ENCODE data around the gene PRR33. TPM values are rescaled to one million over a fixed set of nuclear protein-coding genes. Genes with fewer than 3 reads are reported as not detected.

The PRR33 gene
- total RNA-seq, 1 experiment from 2014 or later, result not detected

DNA sequence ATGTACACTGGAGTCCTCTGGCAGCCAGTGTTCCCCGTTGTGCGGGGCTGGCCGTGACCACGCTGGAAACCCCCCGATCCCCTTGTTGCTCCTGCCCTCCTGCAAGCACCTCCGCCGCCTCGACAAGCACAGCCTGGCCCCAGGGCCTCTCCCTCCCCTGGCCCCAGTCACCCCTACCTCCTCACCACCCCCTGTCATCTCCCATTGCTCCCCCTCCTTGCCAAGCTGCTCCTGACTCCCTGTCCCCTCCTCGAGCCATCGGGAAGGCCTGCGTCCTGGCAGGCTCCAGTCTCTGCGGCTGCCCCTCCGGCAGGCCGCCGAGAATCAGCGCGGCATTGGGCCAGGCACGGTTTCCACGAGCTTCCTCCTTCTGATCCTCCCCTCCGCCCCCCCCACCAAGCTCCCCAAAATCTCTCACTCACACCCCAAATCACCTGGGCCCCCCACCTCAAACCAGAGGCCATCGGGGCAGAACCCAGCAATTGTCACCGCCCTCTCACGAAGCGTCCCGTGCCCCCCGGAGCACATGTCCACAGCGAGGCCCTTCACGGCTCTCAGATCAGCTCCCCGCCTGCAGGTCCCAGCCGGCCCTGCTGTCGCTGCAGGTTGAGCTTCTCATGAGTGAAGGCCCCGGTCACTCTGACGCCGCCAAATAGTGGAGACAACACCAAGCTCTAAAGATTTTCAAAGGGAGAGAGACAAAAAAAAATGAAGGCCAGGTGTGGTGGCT lies 44.5 kb downstream of the PRR33 start:
- Histone ChIP-seq H3K4me1 (ENCODE audit: control insufficient read depth in 1 of 2, insufficient read depth in 2 of 2, low read length in 2 of 2) (no peaks in the 10 kb centered on the region), H3K27ac (ENCODE audit: low read depth, low read length) (no peak overlapping the region), H3K27me3 (ENCODE audit: insufficient read depth, low read length) (no peaks in the 10 kb centered on the region), H3K9me2 (ENCODE audit: insufficient read depth) (no peaks in the 10 kb centered on the region), H3K4me2 (ENCODE audit: low read length) (no peak overlapping the region), H3K9me3 (ENCODE audit: control insufficient read depth in 1 of 2, insufficient read depth in 1 of 2, low read depth in 1 of 2, low read length in 2 of 2) (no peaks in the 10 kb centered on the region), H3K4me3 (replicated peaks in 1 of 2; ENCODE audit: low read depth in 1 of 2, low read length in 2 of 2) (no peak overlapping the region), H3K9ac (ENCODE audit: low read length) (no peak overlapping the region), H4K20me1 (ENCODE audit: insufficient read depth) (no peaks in the 10 kb centered on the region), H3K79me2 (ENCODE audit: insufficient read depth, low read length) (no peaks in the 10 kb centered on the region), H2AFZ (ENCODE audit: low read depth, low read length, poor library complexity, severe bottlenecking) (no peak overlapping the region), H3K36me3 (ENCODE audit: control insufficient read depth in 1 of 2, insufficient read depth in 2 of 2, low read length in 2 of 2) (no peaks in the 10 kb centered on the region)
- intact Hi-C loops (cut with micrococcal nuclease), result no loop called here
- BruUV-seq (replicated peaks), result no TSS peak
- RAD21 ChIA-PET (ENCODE audit: low non-redundant PET in 1 of 2, low total read pairs in 2 of 2, uncharacterized antibody in 2 of 2, unreplicated experiment in 2 of 2), result no interaction called here
- TF ChIP-seq, protein P1, sequence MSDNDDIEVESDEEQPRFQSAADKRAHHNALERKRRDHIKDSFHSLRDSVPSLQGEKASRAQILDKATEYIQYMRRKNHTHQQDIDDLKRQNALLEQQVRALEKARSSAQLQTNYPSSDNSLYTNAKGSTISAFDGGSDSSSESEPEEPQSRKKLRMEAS (IDR thresholded peaks at IDR 0.05), result no peak
- TF ChIP-seq ZNF274 (IDR thresholded peaks at IDR 0.05; ENCODE audit: low read depth, low read length), result no peak
- no peak for TF ChIP-seq CBX3 (IDR thresholded peaks at IDR 0.05; ENCODE audit: low read depth)
- no peak for TF ChIP-seq JUND (IDR thresholded peaks at IDR 0.05)
- TF ChIP-seq EZH2phosphoT487 (IDR thresholded peaks at IDR 0.05; ENCODE audit: borderline replicate concordance), result no peak
- no peak for TF ChIP-seq FOSL1 (IDR thresholded peaks at IDR 0.05; ENCODE audit: low read depth)
- no peak for TF ChIP-seq POLR2A (IDR thresholded peaks at IDR 0.05; ENCODE audit: borderline replicate concordance, extremely low read depth, insufficient read depth, insufficient read length)
- TF ChIP-seq YY1 (IDR thresholded peaks at IDR 0.05; ENCODE audit: extremely low read depth, insufficient replicate concordance, low read depth, low read length), result no peak
- TF ChIP-seq SIN3A (IDR thresholded peaks at IDR 0.05; ENCODE audit: low read depth), result no peak
- no peak for TF ChIP-seq ZFX (IDR thresholded peaks at IDR 0.05)
- TF ChIP-seq, protein P2, sequence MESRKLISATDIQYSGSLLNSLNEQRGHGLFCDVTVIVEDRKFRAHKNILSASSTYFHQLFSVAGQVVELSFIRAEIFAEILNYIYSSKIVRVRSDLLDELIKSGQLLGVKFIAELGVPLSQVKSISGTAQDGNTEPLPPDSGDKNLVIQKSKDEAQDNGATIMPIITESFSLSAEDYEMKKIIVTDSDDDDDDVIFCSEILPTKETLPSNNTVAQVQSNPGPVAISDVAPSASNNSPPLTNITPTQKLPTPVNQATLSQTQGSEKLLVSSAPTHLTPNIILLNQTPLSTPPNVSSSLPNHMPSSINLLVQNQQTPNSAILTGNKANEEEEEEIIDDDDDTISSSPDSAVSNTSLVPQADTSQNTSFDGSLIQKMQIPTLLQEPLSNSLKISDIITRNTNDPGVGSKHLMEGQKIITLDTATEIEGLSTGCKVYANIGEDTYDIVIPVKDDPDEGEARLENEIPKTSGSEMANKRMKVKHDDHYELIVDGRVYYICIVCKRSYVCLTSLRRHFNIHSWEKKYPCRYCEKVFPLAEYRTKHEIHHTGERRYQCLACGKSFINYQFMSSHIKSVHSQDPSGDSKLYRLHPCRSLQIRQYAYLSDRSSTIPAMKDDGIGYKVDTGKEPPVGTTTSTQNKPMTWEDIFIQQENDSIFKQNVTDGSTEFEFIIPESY (IDR thresholded peaks at IDR 0.05; ENCODE audit: extremely low read depth, insufficient replicate concordance, low read length), result no peak
- POLR2A ChIA-PET, result no interaction called here
- DNase-seq (ENCODE audit: low read depth, low spot score), result no peak
- no peak for ATAC-seq
- CTCF ChIA-PET, result interaction anchor here (0.7 to 1.8 kb wide), 6 partner anchors 11 to 304 kb away, joined by 3 to 10 read pairs (median 3); partner anchors contain the start of gene SYT8
